ENCODE data around the gene GPX4. TPM values are rescaled to one million over a fixed set of nuclear protein-coding genes. Genes with fewer than 3 reads are reported as not detected.
A peak's percentile ranks its signal among the peaks of the same experiment; 100 is the strongest.

The GPX4 gene
- total RNA-seq, 6 donors from 2014 or later: 370 to 717 (median 484) TPM

GRCh38 chr19:1119475-1120217 is 15.9 kb downstream of the GPX4 start:
- Histone ChIP-seq H3K4me3 (no peak overlapping the region), H3K36me3 (peaks cover 85 to 100% (median 99%) of the 10 kb centered on the region in 4 donors), H3K27me3 (no peaks in the 10 kb centered on the region), H3K4me1 (peaks cover 0 to 7% (median 7%) of the 10 kb centered on the region in 4 donors), H3K9me3 (no peaks in the 10 kb centered on the region), H3K27ac (no peak overlapping the region)
- TF ChIP-seq POLR2A (IDR thresholded peaks at IDR 0.05) (no peak), POLR2AphosphoS5 (IDR thresholded peaks at IDR 0.05) (no peak), EP300 (IDR thresholded peaks at IDR 0.05) (no peak)
- TF ChIP-seq, protein P1, sequence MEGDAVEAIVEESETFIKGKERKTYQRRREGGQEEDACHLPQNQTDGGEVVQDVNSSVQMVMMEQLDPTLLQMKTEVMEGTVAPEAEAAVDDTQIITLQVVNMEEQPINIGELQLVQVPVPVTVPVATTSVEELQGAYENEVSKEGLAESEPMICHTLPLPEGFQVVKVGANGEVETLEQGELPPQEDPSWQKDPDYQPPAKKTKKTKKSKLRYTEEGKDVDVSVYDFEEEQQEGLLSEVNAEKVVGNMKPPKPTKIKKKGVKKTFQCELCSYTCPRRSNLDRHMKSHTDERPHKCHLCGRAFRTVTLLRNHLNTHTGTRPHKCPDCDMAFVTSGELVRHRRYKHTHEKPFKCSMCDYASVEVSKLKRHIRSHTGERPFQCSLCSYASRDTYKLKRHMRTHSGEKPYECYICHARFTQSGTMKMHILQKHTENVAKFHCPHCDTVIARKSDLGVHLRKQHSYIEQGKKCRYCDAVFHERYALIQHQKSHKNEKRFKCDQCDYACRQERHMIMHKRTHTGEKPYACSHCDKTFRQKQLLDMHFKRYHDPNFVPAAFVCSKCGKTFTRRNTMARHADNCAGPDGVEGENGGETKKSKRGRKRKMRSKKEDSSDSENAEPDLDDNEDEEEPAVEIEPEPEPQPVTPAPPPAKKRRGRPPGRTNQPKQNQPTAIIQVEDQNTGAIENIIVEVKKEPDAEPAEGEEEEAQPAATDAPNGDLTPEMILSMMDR (IDR thresholded peaks at IDR 0.05): no peak
- DNase-seq: peak in 1 of 2 donors; percentile 82
- no peak for ATAC-seq (ENCODE audit: low FRiP score in 2 of 2)
- WGBS, 2 donors: 94 to 98% methylated on average over 18 to 50 of the region's 50 CpGs

- H3K27ac ChIP-seq: no peak overlapping the region
- peaks cover 5 to 12% (median 7%) of the 10 kb centered on the region in 4 donors for H3K4me1 ChIP-seq
- no peaks in the 10 kb centered on the region for H3K27me3 ChIP-seq
- peak in 1 of 2 donors; percentile 61 for DNase-seq
- no peaks in the 10 kb centered on the region for H3K9me3 ChIP-seq
- no peak for ATAC-seq (ENCODE audit: low FRiP score in 2 of 2)
- TF ChIP-seq POLR2A (IDR thresholded peaks at IDR 0.05): no peak
- TF ChIP-seq EP300 (IDR thresholded peaks at IDR 0.05): no peak
- TF ChIP-seq POLR2AphosphoS5 (IDR thresholded peaks at IDR 0.05): peak in 1 of 2 donors; percentile 22
- TF ChIP-seq, protein P1 (IDR thresholded peaks at IDR 0.05): no peak
- peaks cover 78 to 100% (median 94%) of the 10 kb centered on the region in 4 donors for H3K36me3 ChIP-seq
- H3K4me3 ChIP-seq: no peak overlapping the region
- WGBS, 2 donors: 91 to 100% methylated on average over 1 to 10 of the region's 10 CpGs
Observed at GRCh38 chr19:1121395-1121794, 17.6 kb downstream of the GPX4 start.

DNA sequence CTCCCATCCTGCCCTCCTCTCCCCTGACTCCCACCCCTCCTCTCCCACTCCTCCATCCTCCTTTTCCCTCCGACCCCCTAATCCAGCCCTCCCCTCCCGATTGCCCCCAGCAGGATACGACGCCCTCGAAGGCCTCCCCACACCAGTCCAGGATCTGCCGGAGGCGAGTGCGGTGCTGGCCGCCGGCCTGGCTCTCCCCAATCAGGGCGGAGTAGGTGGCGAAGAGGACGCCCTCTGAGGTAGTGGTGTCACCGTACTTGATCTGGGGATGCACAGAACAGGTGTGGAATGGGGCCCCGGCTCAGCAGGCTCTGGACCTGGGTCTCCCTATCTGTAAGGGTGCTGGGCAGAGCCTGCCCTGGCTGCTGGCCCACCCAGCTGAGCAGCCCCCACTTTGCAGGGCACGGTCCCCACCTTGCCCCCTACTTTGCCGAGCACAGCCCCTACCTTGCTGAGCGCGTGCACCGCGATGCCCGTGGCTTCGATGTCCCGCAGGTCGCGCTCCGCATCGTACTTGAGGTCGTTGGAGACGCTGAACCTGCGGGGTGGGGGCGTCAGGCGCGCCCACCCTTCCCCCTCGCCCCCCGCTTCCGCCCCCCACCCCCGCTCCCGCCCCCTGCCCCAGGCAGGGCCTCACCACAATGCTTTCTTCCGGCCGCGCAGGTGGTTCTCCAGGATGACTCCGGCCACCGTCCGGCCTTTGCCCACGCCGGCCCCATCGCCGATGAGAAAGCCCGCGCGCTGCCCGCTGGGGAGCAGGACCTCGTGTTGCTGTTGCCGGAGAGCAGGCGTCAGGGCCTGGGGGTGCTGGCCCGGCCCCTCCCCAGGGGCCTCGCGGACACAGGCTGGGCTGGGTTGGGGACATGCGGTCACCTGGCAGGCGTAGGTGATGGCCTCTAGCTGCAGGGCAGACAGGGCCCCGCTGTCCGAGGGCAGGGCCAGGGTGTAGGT is 18.5 kb downstream of the GPX4 start:
- ATAC-seq (ENCODE audit: low FRiP score in 2 of 2) (no peak), DNase-seq (peak in 1 of 2 donors; percentile 83)
- Histone ChIP-seq H3K9me3 (no peaks in the 10 kb centered on the region), H3K4me1 (peaks cover 5 to 20% (median 10%) of the 10 kb centered on the region in 4 donors), H3K27ac (peak overlapping the region in 2 of 4 donors; percentile 10 to 32), H3K4me3 (no peak overlapping the region), H3K27me3 (no peaks in the 10 kb centered on the region), H3K36me3 (peaks cover 74 to 100% (median 94%) of the 10 kb centered on the region in 4 donors)
- WGBS, 2 donors: 96 to 97% methylated on average over 26 to 45 of the region's 63 CpGs
- TF ChIP-seq POLR2AphosphoS5 (IDR thresholded peaks at IDR 0.05): no peak
- no peak for TF ChIP-seq EP300 (IDR thresholded peaks at IDR 0.05)

DNA sequence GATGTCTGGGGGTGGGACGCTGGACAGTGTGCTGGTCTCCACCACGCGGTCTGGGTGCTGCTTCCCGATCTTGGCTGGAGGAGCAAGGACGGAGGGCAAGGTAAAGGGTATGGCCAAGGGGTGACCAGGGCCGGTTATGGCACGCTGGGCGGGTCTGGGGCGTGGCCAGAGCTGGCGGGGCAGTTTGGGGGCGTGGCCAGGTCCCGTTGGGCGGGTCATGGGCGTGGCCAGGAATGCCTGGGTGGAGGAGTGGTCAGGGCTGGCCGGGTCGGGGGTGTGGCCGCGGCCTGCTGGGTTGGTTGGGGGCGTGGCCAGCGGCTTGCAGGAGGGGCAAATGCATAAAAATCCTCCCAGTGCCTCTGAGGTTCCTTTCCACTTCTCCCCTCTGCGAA is 19.2 kb downstream of the GPX4 start:
- WGBS, 2 donors: 61 to 83% methylated on average over 12 to 19 of the region's 21 CpGs
- Histone ChIP-seq H3K27ac (peak overlapping the region in 2 of 4 donors; percentile 10 to 32), H3K4me1 (peaks cover 7 to 20% (median 13%) of the 10 kb centered on the region in 4 donors), H3K27me3 (no peaks in the 10 kb centered on the region), H3K4me3 (no peak overlapping the region), H3K9me3 (no peaks in the 10 kb centered on the region), H3K36me3 (peaks cover 72 to 100% (median 93%) of the 10 kb centered on the region in 4 donors)
- DNase-seq (peak; percentile 69 to 94), ATAC-seq (ENCODE audit: low FRiP score in 2 of 2) (peak; percentile 80 to 82)
- TF ChIP-seq POLR2A (IDR thresholded peaks at IDR 0.05): no peak
- TF ChIP-seq EP300 (IDR thresholded peaks at IDR 0.05): no peak
- TF ChIP-seq POLR2AphosphoS5 (IDR thresholded peaks at IDR 0.05): no peak
- TF ChIP-seq, protein P1 (IDR thresholded peaks at IDR 0.05): no peak

GRCh38 chr19:1123381-1123780 is 19.6 kb downstream of the GPX4 start:
- DNase-seq (peak in 1 of 2 donors; percentile 60), ATAC-seq (ENCODE audit: low FRiP score in 2 of 2) (no peak)
- H3K4me1 ChIP-seq: peaks cover 7 to 21% (median 14%) of the 10 kb centered on the region in 4 donors
- no peak overlapping the region for H3K4me3 ChIP-seq
- peaks cover 70 to 100% (median 89%) of the 10 kb centered on the region in 4 donors for H3K36me3 ChIP-seq
- TF ChIP-seq POLR2A (IDR thresholded peaks at IDR 0.05) (no peak), EP300 (IDR thresholded peaks at IDR 0.05) (no peak), POLR2AphosphoS5 (IDR thresholded peaks at IDR 0.05) (no peak)
- TF ChIP-seq, protein P1 (IDR thresholded peaks at IDR 0.05): no peak
- WGBS, 2 donors: 97 to 98% methylated on average over 14 to 18 of the region's 20 CpGs
- peak overlapping the region in 1 of 4 donors; percentile 32 for H3K27ac ChIP-seq
- no peaks in the 10 kb centered on the region for H3K9me3 ChIP-seq
- no peaks in the 10 kb centered on the region for H3K27me3 ChIP-seq
